ENCODE measurements around the gene KCNJ12.
"Not testable (repeated sequence)": the region's sequence is repeated elsewhere in the genome, so short reads cannot be mapped to it uniquely, and the experiment has no call there.

The KCNJ12 gene

GRCh38 chr17:21452377-21453143, 76.4 kb downstream of the KCNJ12 start:
- DNase-seq, result peak; percentile 81

- DNase-seq, result no peak
These were observed 77.2 kb downstream of the KCNJ12 start for GRCh38 chr17:21453144-21453898.

- DNase-seq, result not testable (repeated sequence)
These were observed 77.8 kb downstream of the KCNJ12 start for GRCh38 chr17:21454006-21454405.

GRCh38 chr17:21454441-21454840, 78.3 kb downstream of the KCNJ12 start:
- no peak for DNase-seq

GRCh38 chr17:21455761-21456160, 79.6 kb downstream of the KCNJ12 start:
- no peak for DNase-seq

GRCh38 chr17:21456449-21456848, 80.3 kb downstream of the KCNJ12 start:
- not testable (repeated sequence) for DNase-seq

GRCh38 chr17:21457051-21458026, 81.2 kb downstream of the KCNJ12 start:
- peak; percentile 88 for DNase-seq

- DNase-seq, result no peak
These were observed 81.9 kb downstream of the KCNJ12 start for GRCh38 chr17:21458054-21458453.

GRCh38 chr17:21459536-21459935, 83.4 kb downstream of the KCNJ12 start:
- no peak for DNase-seq

- DNase-seq, result no peak
These were observed 84.2 kb downstream of the KCNJ12 start for GRCh38 chr17:21460358-21460757.

- DNase-seq, result no peak
These were observed 86.1 kb downstream of the KCNJ12 start for GRCh38 chr17:21462237-21462636.

GRCh38 chr17:21463204-21463661, 87.1 kb downstream of the KCNJ12 start:
- no peak for DNase-seq

- no peak for DNase-seq
These were observed 87.7 kb downstream of the KCNJ12 start for GRCh38 chr17:21463779-21464407.

- no peak for DNase-seq
These were observed 88.5 kb downstream of the KCNJ12 start for GRCh38 chr17:21464611-21465021.

GRCh38 chr17:21466550-21466949, 90.4 kb downstream of the KCNJ12 start:
- no peak for DNase-seq

- no peak for DNase-seq
These were observed 91.0 kb downstream of the KCNJ12 start for GRCh38 chr17:21467196-21467595.

GRCh38 chr17:21467739-21468490, 91.8 kb downstream of the KCNJ12 start:
- no peak for DNase-seq
